Lower lobe of right lung (tissue), 2 donors: ENCODE measurements around the gene PRDX2. TPM values are rescaled to one million over a fixed set of nuclear protein-coding genes. Genes with fewer than 3 reads are reported as not detected.
"Not testable (repeated sequence)": the region's sequence is repeated elsewhere in the genome, so short reads cannot be mapped to it uniquely, and the experiment has no call there.

ENCODE experiments used
- ATAC-seq, 2 donors: fragments of 200-7000 bp; cut with Tn5 transposase; one replicate each; pipeline ENCODE4 v1.9.1; 2020 to 2022; ENCODE audit warnings: mild to moderate bottlenecking in 2 of 2, moderate library complexity in 2 of 2
- DNase-seq: peaks from one replicate; pipeline ENCODE4 v3.0.0-alpha.2; 2020
- H3K27ac ChIP-seq: fragments of 200-600 bp; one replicate; pipeline ENCODE4 v1.8.0; 2022
- H3K27me3 ChIP-seq: fragments of 200-600 bp; one replicate; pipeline ENCODE4 v1.8.0; 2022; ENCODE audit warnings: low read depth
- H3K36me3 ChIP-seq: fragments of 200-600 bp; one replicate; pipeline ENCODE4 v1.8.0; 2022; ENCODE audit warnings: mild to moderate bottlenecking
- H3K4me1 ChIP-seq: fragments of 200-600 bp; one replicate; pipeline ENCODE4 v1.8.0; 2022
- H3K4me3 ChIP-seq: fragments of 200-600 bp; one replicate; pipeline ENCODE4 v1.8.0; 2022; ENCODE audit warnings: mild to moderate bottlenecking
- H3K9me3 ChIP-seq: fragments of 200-600 bp; one replicate; pipeline ENCODE4 v1.8.0; 2022
- CTCF ChIP-seq: fragments of 200-600 bp; IDR thresholded peaks from one replicate; pipeline ENCODE4 v1.8.0; 2022; ENCODE audit warnings: antibody characterized with exemption, mild to moderate bottlenecking
- intact Hi-C: fragments of 100-400 bp; cut with DNase I; formaldehyde crosslinking; loops from one replicate; pipeline ENCODE4 v1.11.0; 2022
- total RNA-seq: library from RNA; stranded (reverse); fragmentation: NEBNext Ultra II Directional; extraction: Animal tissue kit (Norgen Biotek cat#: 25700); gene quantifications from one replicate; pipeline ENCODE4 v1.2.1, GENCODE V29; 2021
- donor health status: DM: no; HTN: yes; CAD: no; lungs with severe emphysema.

Gene PRDX2
- total RNA-seq, 1 donor from 2014 or later = 101 TPM

DNA sequence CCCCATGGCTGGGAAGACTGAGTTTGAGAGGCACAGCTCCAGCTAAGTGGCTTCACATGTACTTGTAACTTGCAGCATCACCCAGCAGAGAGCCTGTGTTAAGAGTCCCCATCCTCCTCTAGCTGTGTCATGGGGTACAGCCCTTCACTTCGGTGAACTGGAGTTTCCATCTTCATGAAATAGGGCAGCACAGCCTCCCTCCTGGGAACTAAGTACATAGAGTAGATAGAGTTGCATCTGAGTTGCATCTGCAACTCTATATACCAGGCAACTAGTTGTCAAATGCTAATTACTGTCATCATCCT is 1.2 kb downstream of the PRDX2 start:
- Histone ChIP-seq H3K4me3 (peak overlapping the region; percentile 96), H3K27me3 (no peaks in the 10 kb centered on the region), H3K9me3 (no peaks in the 10 kb centered on the region), H3K4me1 (peaks cover 35% of the 10 kb centered on the region), H3K36me3 (peaks cover 24% of the 10 kb centered on the region), H3K27ac (no peak overlapping the region)
- no peak for TF ChIP-seq CTCF
- intact Hi-C loops = no loop called here
- no peak for ATAC-seq
- no peak for DNase-seq

GRCh38 chr19:12799742-12800465 is 1.7 kb downstream of the PRDX2 start:
- H3K4me3 ChIP-seq = peak overlapping the region; percentile 96
- H3K36me3 ChIP-seq = peaks cover 24% of the 10 kb centered on the region
- DNase-seq (no peak), ATAC-seq (no peak)
- no peak for TF ChIP-seq CTCF
- H3K27ac ChIP-seq = no peak overlapping the region
- intact Hi-C loops = no loop called here
- H3K4me1 ChIP-seq = peaks cover 35% of the 10 kb centered on the region
- H3K27me3 ChIP-seq = no peaks in the 10 kb centered on the region
- no peaks in the 10 kb centered on the region for H3K9me3 ChIP-seq

DNA sequence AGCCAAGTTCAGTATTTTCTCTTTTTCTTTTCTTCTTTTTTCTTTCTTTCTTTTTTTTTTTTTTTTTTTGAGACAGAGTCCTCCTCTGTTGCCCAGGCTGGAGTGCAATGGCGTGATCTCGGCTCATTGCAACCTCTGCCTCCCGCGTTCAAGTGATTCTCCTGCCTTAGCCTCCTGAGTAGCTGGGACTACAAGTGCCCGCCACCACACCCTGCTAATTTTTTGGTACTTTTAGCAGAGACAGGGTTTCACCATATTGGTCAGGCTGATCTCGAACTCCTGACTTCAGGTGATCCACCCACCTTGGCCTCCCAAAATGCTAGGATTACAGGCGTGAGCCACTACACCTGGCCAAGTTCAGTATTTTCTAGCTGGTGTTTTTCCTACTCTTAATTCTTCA is 4.0 kb downstream of the PRDX2 start:
- H3K4me1 ChIP-seq = peaks cover 45% of the 10 kb centered on the region
- H3K27me3 ChIP-seq, DNase-seq, H3K4me3 ChIP-seq, H3K9me3 ChIP-seq, ATAC-seq, intact Hi-C loops, H3K27ac ChIP-seq: not testable (repeated sequence)
- peaks cover 24% of the 10 kb centered on the region for H3K36me3 ChIP-seq

DNA sequence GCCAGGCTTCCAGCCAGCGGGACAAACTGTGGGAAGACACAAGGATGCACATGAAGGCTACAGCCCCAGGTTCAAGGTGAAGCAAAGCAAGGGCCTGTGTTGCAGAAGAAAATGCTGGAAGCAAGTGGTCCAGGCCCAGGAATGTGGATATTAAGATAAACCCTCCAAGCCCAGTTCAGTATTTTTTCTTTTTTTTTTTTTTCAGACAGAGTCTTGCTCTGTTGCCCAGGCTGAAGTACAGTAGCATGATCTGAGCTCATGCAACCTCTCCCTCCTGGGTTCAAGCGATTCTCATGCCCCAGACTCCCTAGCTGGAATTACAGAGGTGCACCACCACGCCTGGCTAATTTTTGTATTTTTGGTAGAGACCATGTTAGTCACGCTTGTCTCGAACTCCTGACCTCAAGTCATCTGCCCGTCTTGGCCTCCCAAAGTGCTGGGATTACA is 4.4 kb downstream of the PRDX2 start:
- no peak for TF ChIP-seq CTCF
- H3K9me3 ChIP-seq = no peaks in the 10 kb centered on the region
- H3K27ac ChIP-seq = no peak overlapping the region
- intact Hi-C loops = no loop called here
- H3K4me1 ChIP-seq = peaks cover 40% of the 10 kb centered on the region
- H3K36me3 ChIP-seq = peaks cover 24% of the 10 kb centered on the region
- no peak overlapping the region for H3K4me3 ChIP-seq
- H3K27me3 ChIP-seq = no peaks in the 10 kb centered on the region
- no peak for DNase-seq
- no peak for ATAC-seq

GRCh38 chr19:12796146-12797071 is 5.2 kb downstream of the PRDX2 start:
- ATAC-seq (peak; percentile 10 to 27), DNase-seq (peak; percentile 81)
- intact Hi-C loops = no loop called here
- H3K27me3 ChIP-seq = no peaks in the 10 kb centered on the region
- peak overlapping the region; percentile 30 for H3K4me3 ChIP-seq
- peak overlapping the region; percentile 65 for H3K27ac ChIP-seq
- H3K9me3 ChIP-seq = no peaks in the 10 kb centered on the region
- peak; percentile 93 for TF ChIP-seq CTCF
- peaks cover 37% of the 10 kb centered on the region for H3K4me1 ChIP-seq
- peaks cover 24% of the 10 kb centered on the region for H3K36me3 ChIP-seq

DNA sequence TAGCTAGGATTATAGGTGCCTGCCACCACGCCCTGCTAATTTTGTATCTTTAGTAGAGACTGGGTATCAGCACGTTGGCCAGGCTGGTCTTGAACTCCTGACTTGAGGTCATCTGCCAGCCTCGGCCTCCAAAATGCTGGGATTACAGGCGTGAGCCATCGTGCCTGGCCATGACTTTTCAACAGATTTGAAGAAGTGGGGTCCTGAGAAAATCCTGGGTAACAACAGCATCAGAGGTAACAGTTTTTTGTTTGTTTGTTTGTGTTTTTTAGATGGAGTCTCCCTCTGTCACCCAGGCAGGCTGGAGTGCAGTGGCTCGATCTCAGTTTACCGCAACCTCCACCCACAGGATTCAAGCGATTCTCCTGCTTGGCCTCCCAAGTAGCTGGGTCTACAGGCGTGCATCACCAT is 6.6 kb downstream of the PRDX2 start:
- intact Hi-C loops = no loop called here
- DNase-seq (no peak), ATAC-seq (no peak)
- peaks cover 19% of the 10 kb centered on the region for H3K36me3 ChIP-seq
- H3K4me1 ChIP-seq = peaks cover 25% of the 10 kb centered on the region
- no peak overlapping the region for H3K4me3 ChIP-seq
- TF ChIP-seq CTCF = no peak
- no peaks in the 10 kb centered on the region for H3K9me3 ChIP-seq
- peak overlapping the region; percentile 99 for H3K27ac ChIP-seq
- no peaks in the 10 kb centered on the region for H3K27me3 ChIP-seq
